Panc1 (cell line): ENCODE results near the gene NBR1. TPM values are rescaled to one million over a fixed set of nuclear protein-coding genes. Genes with fewer than 3 reads are reported as not detected.
"Not testable (repeated sequence)": the region's sequence is repeated elsewhere in the genome, so short reads cannot be mapped to it uniquely, and the experiment has no call there.

Experiments used
- ATAC-seq: fragments of 200-7000 bp; cut with Tn5 transposase; 2 replicates; pipeline ENCODE4 v1.9.1; 2020; ENCODE audit warnings: mild to moderate bottlenecking, moderate library complexity
- BruUV-seq: library from RNA; stranded (reverse); fragments of 400-500 nt; replicated peaks from 2 replicates; lab custom pipeline; 2021; lab: Mats Ljungman, UMichigan
- CTCF ChIA-PET: fragments of 300-600 bp; sonication (Branson Sonifier 250); formaldehyde crosslinking; loops from one replicate; lab custom pipeline; 2022; ENCODE audit warnings: antibody characterized with exemption; lab: Charles Lee
- POLR2A ChIA-PET: fragments of 300-600 bp; sonication (Branson Sonifier 250); formaldehyde crosslinking; loops from one replicate; lab custom pipeline; 2022; ENCODE audit warnings: antibody characterized with exemption; lab: Charles Lee
- DNase-seq: peaks from one replicate; pipeline ENCODE4 v3.0.0-alpha.2; 2010; ENCODE audit warnings: low read depth, low spot score
- H3K27ac ChIP-seq: 2 replicates; pipeline ENCODE4 v1.5.1; 2011; ENCODE audit warnings: mild to moderate bottlenecking, low read length, inconsistent platforms
- H3K27me3 ChIP-seq: fragments of 200-500 bp; sonication (Bioruptor generic); 2 replicates; pipeline ENCODE4 v1.6.0; 2014; ENCODE audit warnings: low read length, inconsistent platforms; ENCODE audit not compliant: control insufficient read depth, insufficient read depth
- H3K36me3 ChIP-seq: fragments of 200-500 bp; sonication (Bioruptor generic); 2 replicates; pipeline ENCODE4 v1.5.1; 2014; ENCODE audit warnings: inconsistent platforms, mild to moderate bottlenecking, low read length, moderate library complexity; ENCODE audit not compliant: control insufficient read depth, insufficient read depth
- H3K4me1 ChIP-seq: 2 replicates; pipeline ENCODE4 v1.5.1; 2011; ENCODE audit warnings: inconsistent platforms, mild to moderate bottlenecking, low read length, moderate library complexity; ENCODE audit not compliant: control insufficient read depth, insufficient read depth
- H3K4me3 ChIP-seq, 2 experiments: 2 replicates each; pipeline ENCODE4 v1.5.1; 2011 to 2012; ENCODE audit warnings: low read depth in 2 of 2, low read length in 2 of 2, mild to moderate bottlenecking in 2 of 2, inconsistent platforms in 1 of 2, moderate library complexity in 1 of 2
- H3K9me3 ChIP-seq: fragments of 200-500 bp; sonication (Bioruptor generic); 2 replicates; pipeline ENCODE4 v1.5.1; 2014; ENCODE audit warnings: low read depth, mild to moderate bottlenecking, inconsistent platforms, low read length, moderate library complexity; ENCODE audit not compliant: control insufficient read depth, insufficient read depth
- in situ Hi-C: cut with HindIII; loops from 2 replicates; pipeline ENCODE4 v1.10.0; 2016; ENCODE audit warnings: low sequenced_read_pairs, low pct_unique_long_range_greater_than_20kb
- intact Hi-C: fragments of 100-400 bp; cut with micrococcal nuclease; formaldehyde crosslinking; loops from one replicate; pipeline ENCODE4 v1.10.0; 2022; ENCODE audit not compliant: unreplicated experiment
- total RNA-seq: library from RNA; stranded (reverse); gene quantifications from one replicate; pipeline ENCODE4 v1.2.1, GENCODE V29; 2021; ENCODE audit not compliant: unreplicated experiment

The NBR1 gene
- total RNA-seq, 1 experiment from 2014 or later = 36.6 TPM

GRCh38 chr17:43233263-43233662, 62.2 kb downstream of the NBR1 start:
- BruUV-seq, intact Hi-C loops, ATAC-seq, H3K27ac ChIP-seq, H3K4me3 ChIP-seq, H3K36me3 ChIP-seq, H3K4me1 ChIP-seq, H3K9me3 ChIP-seq, POLR2A ChIA-PET, CTCF ChIA-PET, DNase-seq, in situ Hi-C loops, H3K27me3 ChIP-seq: not testable (repeated sequence)

GRCh38 chr17:43233877-43234276, 62.9 kb downstream of the NBR1 start, which contains the start of gene RNU2-1:
Gene RNU2-1 (minus strand): TSS chr17:43233977.
- in situ Hi-C loops, DNase-seq, CTCF ChIA-PET, H3K9me3 ChIP-seq, intact Hi-C loops, ATAC-seq, H3K36me3 ChIP-seq, H3K4me3 ChIP-seq, H3K27me3 ChIP-seq, H3K27ac ChIP-seq, POLR2A ChIA-PET, BruUV-seq, H3K4me1 ChIP-seq: not testable (repeated sequence)

- ATAC-seq = peak; percentile 63
Measured at GRCh38 chr17:43239597-43239996, 68.6 kb downstream of the NBR1 start.

GRCh38 chr17:43240596-43241352, 69.8 kb downstream of the NBR1 start:
- peak; percentile 63 for ATAC-seq
- in situ Hi-C loops, POLR2A ChIA-PET, H3K27ac ChIP-seq, H3K9me3 ChIP-seq, H3K4me1 ChIP-seq, H3K27me3 ChIP-seq, DNase-seq, BruUV-seq, CTCF ChIA-PET, H3K36me3 ChIP-seq, intact Hi-C loops, H3K4me3 ChIP-seq: not testable (repeated sequence)

More at GRCh38 chr17:43239597-43239996, 68.6 kb downstream of the NBR1 start:
- H3K9me3 ChIP-seq, H3K36me3 ChIP-seq, BruUV-seq, H3K4me1 ChIP-seq, H3K27ac ChIP-seq, CTCF ChIA-PET, H3K27me3 ChIP-seq, H3K4me3 ChIP-seq, POLR2A ChIA-PET, DNase-seq, in situ Hi-C loops, intact Hi-C loops: not testable (repeated sequence)

DNA sequence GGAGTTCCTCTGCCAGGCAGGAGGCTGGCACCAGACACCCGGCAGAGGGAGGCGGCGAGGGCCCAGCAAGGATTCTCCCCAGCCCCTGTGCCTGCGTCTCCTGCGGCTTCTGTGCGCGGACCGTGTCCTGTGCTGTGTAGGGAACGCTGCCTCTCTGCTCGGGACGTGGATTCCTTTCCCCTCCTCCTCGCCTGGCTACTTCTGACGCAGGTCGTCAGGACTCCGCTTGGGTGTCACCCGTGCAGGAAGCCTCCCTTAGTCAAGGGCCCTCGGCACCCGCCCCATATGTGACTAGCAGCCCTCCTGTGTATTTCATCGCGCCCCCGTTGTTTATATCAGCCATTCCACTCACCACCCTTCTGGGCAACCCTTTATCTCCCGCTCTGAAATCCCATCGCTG, 75.4 kb downstream of the NBR1 start:
- H3K4me1 ChIP-seq, in situ Hi-C loops, H3K27ac ChIP-seq, intact Hi-C loops, H3K27me3 ChIP-seq, CTCF ChIA-PET, DNase-seq, H3K36me3 ChIP-seq, POLR2A ChIA-PET, ATAC-seq, H3K4me3 ChIP-seq, H3K9me3 ChIP-seq: not testable (repeated sequence)
- BruUV-seq = TSS peak; percentile 61

Other genes with a start within 250 kb of the NBR1 start
- 23.5 TPM for gene AARSD1, start 206.8 kb upstream of the NBR1 start, total RNA-seq
- 0.74 TPM for gene PTGES3L, start 191.1 kb upstream of the NBR1 start, total RNA-seq
- gene RUNDC1, start 190.6 kb upstream of the NBR1 start, total RNA-seq = 11.2 TPM
- 513 TPM for gene RPL27, start 172.8 kb upstream of the NBR1 start, total RNA-seq
- gene IFI35, start 164.4 kb upstream of the NBR1 start, total RNA-seq = 42.6 TPM
- gene VAT1, start 148.8 kb upstream of the NBR1 start, total RNA-seq = 169 TPM
- 0.59 TPM for gene RND2, start 146.0 kb upstream of the NBR1 start, total RNA-seq
- gene BRCA1, start 45.9 kb upstream of the NBR1 start, total RNA-seq = 29.9 TPM
- gene TMEM106A, start 40.7 kb downstream of the NBR1 start, total RNA-seq = 3.5 TPM
- gene CCDC200, start 57.4 kb downstream of the NBR1 start, total RNA-seq = not detected
- gene RNU2-1, start 62.8 kb downstream of the NBR1 start, total RNA-seq = 4,481 TPM
- 4.5 TPM for gene ARL4D, start 227.8 kb downstream of the NBR1 start, total RNA-seq